GM21737 (cell line): Measurements from ENCODE around the gene RESF1.
A peak's percentile ranks its signal among the peaks of the same experiment; 100 is the strongest.

Source experiments
- ATAC-seq: cut with Tn5 transposase; IDR thresholded peaks from one replicate; pipeline ENCODE4 v1.9.1; 2021; ENCODE audit warnings: mild to moderate bottlenecking, moderate library complexity; ENCODE audit not compliant: unreplicated experiment

Gene RESF1

DNA sequence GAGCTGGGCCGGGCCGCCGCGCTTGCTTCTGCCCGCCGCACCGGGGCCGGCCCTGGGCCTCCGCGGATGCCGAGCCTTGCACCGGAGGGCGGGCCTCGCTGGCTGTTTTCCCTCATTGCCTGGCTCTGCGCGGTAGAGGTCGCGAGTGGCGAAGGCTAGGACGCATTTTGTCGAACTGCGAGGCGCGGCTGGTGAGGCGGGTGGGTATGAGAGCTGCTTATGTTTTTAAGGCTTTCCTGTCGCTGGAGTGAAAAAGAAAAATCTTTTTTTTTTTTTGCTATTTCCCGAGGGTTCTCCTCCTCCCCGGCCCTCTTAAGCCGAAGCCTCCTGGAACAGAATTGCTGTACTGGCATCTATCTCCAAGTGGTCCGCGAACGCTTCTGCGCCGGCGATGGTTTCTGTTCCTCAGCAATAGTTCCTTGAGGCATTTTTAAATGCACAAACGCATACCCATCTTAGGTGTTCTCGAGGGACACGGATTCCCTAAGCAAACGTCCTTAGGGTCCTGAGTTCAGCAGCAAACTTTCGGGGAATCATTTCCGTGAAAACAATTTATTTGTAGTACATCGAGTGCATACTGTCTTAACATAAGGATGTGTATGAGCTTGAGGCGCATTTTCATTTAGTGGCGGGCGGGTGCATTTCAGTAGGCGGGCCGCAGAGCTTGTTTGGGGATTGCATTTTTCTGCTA, 631 bp downstream of the RESF1 start:
- ATAC-seq, result peak; percentile 34

DNA sequence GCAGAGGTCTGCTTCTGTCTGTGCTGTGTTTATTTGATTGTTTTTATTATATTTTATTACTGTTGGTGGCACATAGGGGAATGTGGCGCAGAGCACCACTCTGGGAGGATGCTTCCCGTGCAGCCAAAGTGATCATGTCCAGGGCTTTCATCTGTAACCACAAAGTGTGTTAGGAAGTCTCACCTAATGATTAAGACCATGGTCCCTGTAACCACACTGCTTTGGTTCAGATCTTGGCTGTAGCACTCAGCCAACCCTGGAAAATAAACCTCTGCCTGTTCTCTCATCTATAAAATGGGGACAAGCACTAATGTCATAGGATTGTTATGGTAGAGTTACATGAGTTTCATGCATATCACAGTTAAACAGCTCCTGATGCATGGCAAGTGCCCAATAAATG, 1.9 kb downstream of the RESF1 start:
- no peak for ATAC-seq

GRCh38 chr12:31962076-31962475, 2.9 kb downstream of the RESF1 start:
- ATAC-seq, result no peak

GRCh38 chr12:31964280-31964679, 5.1 kb downstream of the RESF1 start:
- ATAC-seq, result no peak

DNA sequence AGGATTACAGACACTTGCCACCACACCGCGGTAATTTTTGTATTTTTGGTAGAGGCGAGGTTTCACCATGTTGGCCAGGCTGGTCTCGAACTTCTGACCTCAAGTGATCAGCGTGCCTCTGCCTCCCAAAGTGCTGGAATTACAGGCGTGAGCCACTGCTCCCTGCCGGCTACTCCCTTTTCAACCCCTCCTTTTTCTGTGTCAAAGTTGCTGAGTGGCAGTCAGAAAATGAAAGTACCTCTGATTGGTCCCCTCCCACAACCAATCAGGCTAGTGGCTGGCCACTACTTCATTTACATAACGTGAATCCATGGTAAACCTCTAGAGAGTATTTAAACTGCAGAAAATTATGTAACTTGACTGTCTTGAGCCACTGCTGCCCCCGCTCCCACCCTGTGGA, 5.9 kb downstream of the RESF1 start:
- ATAC-seq, result no peak

DNA sequence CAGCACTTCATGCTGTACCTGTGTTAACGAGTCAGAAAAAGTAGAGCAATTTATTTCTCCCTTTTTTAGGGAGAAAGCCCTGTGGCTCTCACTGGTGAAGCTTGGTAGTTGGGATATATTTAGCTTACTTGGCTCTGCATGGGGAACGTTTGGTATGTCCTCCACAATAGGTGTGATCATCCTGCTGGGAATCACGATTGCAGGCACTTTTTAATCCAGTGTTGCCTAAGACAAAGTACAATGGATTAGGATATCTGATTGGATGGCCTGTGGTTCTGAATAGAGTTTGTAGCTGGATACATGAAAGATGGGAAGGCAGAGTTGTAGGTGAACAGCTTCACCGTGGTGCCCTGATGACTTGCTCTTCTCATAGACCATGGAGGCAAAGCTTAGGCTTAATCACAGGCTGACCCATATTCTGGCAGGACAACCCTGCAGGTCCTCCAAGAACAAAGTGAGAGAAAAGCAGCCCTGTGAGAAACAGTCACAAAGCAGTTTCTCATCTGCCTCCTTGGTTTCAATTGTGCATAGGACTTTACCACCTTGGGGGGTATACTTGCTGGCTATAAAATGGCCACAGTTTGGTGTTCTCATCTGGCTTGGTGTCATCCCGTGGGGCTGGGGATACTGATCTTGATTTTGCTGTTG, 7.5 kb downstream of the RESF1 start:
- ATAC-seq, result no peak

DNA sequence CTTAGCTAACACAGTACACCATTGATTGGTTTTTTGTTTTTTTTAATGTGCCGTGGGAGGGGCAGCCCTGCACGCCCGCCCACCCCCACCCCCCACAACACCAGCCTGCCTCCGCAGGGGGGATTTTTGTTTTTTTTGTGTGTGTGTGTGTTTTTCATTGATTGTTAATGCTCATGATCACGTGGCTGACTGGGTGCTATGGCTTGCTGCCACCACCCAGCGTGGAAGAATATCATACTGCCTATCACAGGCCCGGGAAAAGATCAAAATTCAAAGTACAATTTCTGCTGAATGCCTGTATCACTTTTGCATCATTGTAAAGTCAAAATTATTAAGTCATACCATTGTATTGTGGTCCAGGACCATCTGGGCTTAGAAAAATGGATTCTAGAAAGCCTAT, 8.3 kb downstream of the RESF1 start:
- no peak for ATAC-seq

- ATAC-seq, result no peak
Measured at GRCh38 chr12:31970199-31970598, 11.0 kb downstream of the RESF1 start.

- ATAC-seq, result no peak
Measured at GRCh38 chr12:31973818-31974217, 14.6 kb downstream of the RESF1 start.

- no peak for ATAC-seq
Measured at GRCh38 chr12:31974673-31975072, 15.5 kb downstream of the RESF1 start.

- no peak for ATAC-seq
Measured at GRCh38 chr12:31984806-31985591, 25.8 kb downstream of the RESF1 start.

- no peak for ATAC-seq
Measured at GRCh38 chr12:31985832-31986231, 26.6 kb downstream of the RESF1 start.

GRCh38 chr12:31989571-31990362, 30.6 kb downstream of the RESF1 start:
- ATAC-seq, result no peak

GRCh38 chr12:31991146-31991545, 31.9 kb downstream of the RESF1 start:
- no peak for ATAC-seq

DNA sequence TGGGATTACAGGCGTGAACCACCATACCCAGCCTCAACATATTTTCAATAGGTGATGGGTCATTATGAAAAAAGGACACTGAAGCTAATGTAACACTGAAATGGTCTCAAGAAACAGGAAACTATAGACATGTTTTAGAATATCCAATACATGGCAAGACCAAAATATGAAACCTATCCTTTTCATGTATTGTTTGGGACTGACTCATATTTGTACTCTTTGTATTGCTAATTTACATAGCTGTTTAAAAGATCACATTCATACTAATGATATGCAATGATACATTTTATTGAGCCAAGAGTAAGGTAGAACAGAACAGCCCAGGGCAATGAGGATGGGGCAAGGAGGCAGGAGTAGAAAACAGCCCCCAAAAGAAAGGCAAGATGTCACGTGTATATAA, 32.6 kb downstream of the RESF1 start:
- ATAC-seq, result no peak

DNA sequence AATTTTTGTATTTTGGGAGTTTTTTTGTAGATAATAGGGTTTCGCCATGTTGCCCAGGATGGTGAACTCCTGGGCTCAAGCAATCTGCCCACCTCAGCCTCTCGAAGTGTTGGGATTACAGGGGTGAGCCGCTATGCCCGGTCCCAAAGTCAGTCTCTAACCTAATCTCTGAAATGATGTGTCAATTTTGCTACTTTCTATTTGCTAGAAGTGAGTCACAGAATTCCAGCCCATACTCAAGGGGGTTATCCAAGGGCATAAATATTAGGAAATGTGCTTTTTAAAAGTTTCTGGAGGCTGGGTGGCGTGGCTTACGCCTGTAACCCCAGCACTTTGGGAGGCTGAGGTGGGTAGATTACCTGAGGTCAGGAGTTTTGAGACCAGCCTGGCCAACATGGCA, 40.5 kb downstream of the RESF1 start:
- no peak for ATAC-seq

GRCh38 chr12:32000373-32001005, 41.3 kb downstream of the RESF1 start:
- no peak for ATAC-seq

DNA sequence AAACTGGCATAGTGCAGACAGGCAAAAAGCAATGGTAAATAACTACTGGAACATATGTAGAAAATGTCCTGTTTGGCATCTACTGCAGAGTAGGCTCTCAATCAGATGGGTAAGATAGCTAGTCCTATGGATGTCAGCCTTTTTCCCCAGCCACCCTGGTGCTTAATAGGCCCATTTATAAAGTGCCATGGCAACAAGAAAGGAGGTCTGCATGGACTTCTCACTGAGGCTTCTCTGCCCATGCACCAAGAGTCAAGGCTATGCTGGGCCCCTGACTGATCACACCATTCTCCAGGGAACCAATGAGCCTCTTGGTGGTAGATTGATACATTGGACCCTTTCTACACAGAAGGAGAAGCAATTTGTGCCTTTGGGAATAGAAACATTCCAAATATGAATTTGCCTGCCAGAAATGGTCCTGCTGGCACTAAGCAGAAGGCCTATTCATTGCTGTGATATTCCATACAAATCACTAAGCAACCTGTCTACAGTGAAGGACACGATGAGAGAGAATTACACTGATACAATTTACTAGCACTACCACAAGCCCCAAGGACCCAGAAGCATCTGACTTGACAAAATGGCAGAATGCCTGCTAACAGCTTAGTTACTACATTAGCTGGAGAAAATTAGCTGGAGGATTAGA, 43.8 kb downstream of the RESF1 start:
- no peak for ATAC-seq

DNA sequence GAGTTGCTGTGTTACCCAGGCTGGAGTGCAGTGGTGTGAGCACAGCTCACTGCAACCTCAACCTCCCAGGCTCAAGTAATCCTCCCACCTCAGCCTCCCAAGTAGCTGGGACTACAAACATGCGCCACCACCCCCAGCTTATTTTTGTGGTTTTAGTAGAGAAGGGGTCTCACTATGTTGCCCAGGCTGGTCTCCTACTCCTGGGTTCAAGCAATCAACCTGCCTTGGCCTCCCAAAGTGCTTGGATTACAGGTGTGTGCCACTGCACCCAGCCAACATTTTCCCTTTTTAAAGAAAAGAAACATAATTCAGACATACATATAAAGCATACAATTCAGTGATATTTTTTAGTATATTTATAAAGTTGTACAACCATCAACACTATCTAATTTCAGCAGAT, 44.4 kb downstream of the RESF1 start:
- ATAC-seq, result no peak

DNA sequence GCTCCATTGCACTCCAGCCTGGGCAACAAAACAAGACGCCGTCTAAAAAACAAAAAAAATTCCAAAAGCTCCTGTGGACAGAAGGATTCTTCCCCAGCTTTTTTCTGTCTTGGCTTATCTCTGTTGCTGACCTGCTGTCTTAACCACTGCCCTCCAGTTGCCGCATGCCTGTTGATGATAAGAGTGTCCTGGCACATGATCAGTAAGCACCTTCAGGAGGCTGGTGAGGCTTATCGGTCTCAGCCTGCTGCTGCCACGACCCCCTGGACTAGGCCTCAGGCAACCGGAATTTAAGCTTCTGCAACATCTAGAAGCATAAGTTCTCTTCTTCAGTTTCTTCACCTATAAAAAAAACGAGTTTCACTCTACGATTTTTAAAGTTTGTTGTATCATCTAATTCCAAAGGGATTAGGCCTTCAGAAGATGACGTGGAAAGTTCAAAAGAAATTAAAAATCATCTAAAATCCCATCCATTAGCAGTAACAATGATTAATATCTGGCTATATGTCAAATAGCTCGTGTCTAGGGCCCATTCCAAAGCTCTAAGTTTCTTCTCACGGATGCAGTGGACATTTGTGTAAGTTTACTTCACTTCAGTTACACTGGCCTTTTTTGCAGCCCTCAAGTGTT, 46.4 kb downstream of the RESF1 start:
- ATAC-seq, result no peak
